A549 (cell line): ENCODE results near the gene TSPEAR. TPM values are rescaled to one million over a fixed set of nuclear protein-coding genes. Genes with fewer than 3 reads are reported as not detected.

Experiments
- ATAC-seq, 2 experiments: fragments of 200-7000 bp in 1 of 2; fragments of >200 bp in 1 of 2; cut with Nextera tagmentation in 1 of 2; cut with Tn5 transposase in 1 of 2; 3 replicates each; pipeline versions ENCODE4 v1.8.0 to v1.9.1; 2018 to 2020; ENCODE audit warnings: mild to moderate bottlenecking in 1 of 2, moderate library complexity in 1 of 2
- CTCF ChIA-PET: fragments of 300-600 bp; sonication (Branson Sonifier 250); formaldehyde crosslinking; extraction: SDS; loops from one replicate; lab custom pipeline; 2021; ENCODE audit warnings: antibody characterized with exemption, inconsistent platforms; lab: Yijun Ruan, JAX
- POLR2A ChIA-PET: fragments of 350-600 bp; formaldehyde crosslinking; extraction: SDS; loops from one replicate; lab custom pipeline; 2021; ENCODE audit warnings: antibody characterized with exemption, inconsistent platforms; lab: Yijun Ruan, JAX
- DNase-seq, 2 experiments: peaks; one replicate each; pipeline versions ENCODE4 v3.0.0 to v3.0.0-alpha.2; 2011 to 2016; ENCODE audit warnings: low read depth in 1 of 2, low spot score in 1 of 2
- FAIRE-seq: peaks from 2 replicates; lab custom pipeline; 2011; peaks lifted over from hg19 to GRCh38; lab: Jason Lieb, UNC
- H3K27ac ChIP-seq, 2 experiments: fragments of >200 bp; sonication (Bioruptor Twin); formaldehyde crosslinking; 3 replicates each; pipeline ENCODE4 v1.5.1; 2016 to 2017
- H3K4me1 ChIP-seq: fragments of >200 bp; sonication (Bioruptor Twin); formaldehyde crosslinking; 3 replicates; pipeline ENCODE4 v1.6.1; 2016
- H3K4me2 ChIP-seq: fragments of >200 bp; sonication (Bioruptor Twin); formaldehyde crosslinking; 3 replicates; pipeline ENCODE4 v1.6.1; 2016
- H3K4me3 ChIP-seq: fragments of >200 bp; sonication (Bioruptor Twin); formaldehyde crosslinking; 3 replicates; pipeline ENCODE4 v1.5.1; 2016
- H3K9me3 ChIP-seq: fragments of >200 bp; sonication (Bioruptor Twin); formaldehyde crosslinking; 3 replicates; pipeline ENCODE4 v1.6.1; 2016
- BCL3 ChIP-seq: fragments of >200 bp; sonication (Bioruptor Twin); formaldehyde crosslinking; IDR thresholded peaks from 3 replicates; pipeline ENCODE4 v1.6.1; 2016
- BHLHE40 ChIP-seq: IDR thresholded peaks from 2 replicates; pipeline ENCODE4 v1.6.1; 2012; ENCODE audit warnings: low read depth, low read length, inconsistent platforms
- CBX2 ChIP-seq: fragments of 200-600 bp; sonication (generic); IDR thresholded peaks from 2 replicates; pipeline ENCODE4 v1.6.1; 2016; ENCODE audit warnings: low read depth, mild to moderate bottlenecking, borderline replicate concordance
- E2F6 ChIP-seq: IDR thresholded peaks from 2 replicates; pipeline ENCODE4 v1.6.1; 2012; ENCODE audit warnings: low read depth, borderline replicate concordance
- EHMT2 ChIP-seq: fragments of 200-600 bp; sonication (generic); IDR thresholded peaks from 2 replicates; pipeline ENCODE4 v1.6.1; 2016; ENCODE audit warnings: antibody characterized with exemption, low read depth, mild to moderate bottlenecking, moderate library complexity
- GATA3 ChIP-seq: IDR thresholded peaks from 2 replicates; pipeline ENCODE4 v1.6.1; 2012; ENCODE audit warnings: borderline replicate concordance
- HDAC2 ChIP-seq: fragments of 200-600 bp; sonication (generic); IDR thresholded peaks from 2 replicates; pipeline ENCODE4 v1.6.1; 2016
- HEYL ChIP-seq: fragments of 250-450 bp; sonication (Bioruptor Pico); IDR thresholded peaks from 2 replicates; pipeline ENCODE4 v1.8.0; 2021; ENCODE audit warnings: mild to moderate bottlenecking, moderate library complexity
- HOXB13 ChIP-seq: fragments of 250-450 bp; sonication (Bioruptor Pico); IDR thresholded peaks from 2 replicates; pipeline ENCODE4 v1.5.0; 2020; ENCODE audit warnings: low read depth, mild to moderate bottlenecking, moderate library complexity
- MAZ ChIP-seq: fragments of 150-350 bp; IDR thresholded peaks from 2 replicates; pipeline ENCODE4 v1.6.1; 2014; ENCODE audit warnings: antibody characterized with exemption, low read depth, low read length, borderline replicate concordance
- NPAS2 ChIP-seq: fragments of 250-450 bp; sonication (Bioruptor Pico); IDR thresholded peaks from 2 replicates; pipeline ENCODE4 v1.8.0; 2022; ENCODE audit warnings: mild to moderate bottlenecking, moderate library complexity, borderline replicate concordance
- PHF8 ChIP-seq: fragments of 200-600 bp; sonication (generic); IDR thresholded peaks from 2 replicates; pipeline ENCODE4 v1.6.1; 2016; ENCODE audit warnings: low read depth, mild to moderate bottlenecking, antibody characterized with exemption, moderate library complexity, borderline replicate concordance
- POLR2A ChIP-seq: IDR thresholded peaks from 2 replicates; pipeline ENCODE4 v1.6.1; 2012; ENCODE audit warnings: mild to moderate bottlenecking, low read length
- POLR2AphosphoS2 ChIP-seq: conservative IDR thresholded peaks from 2 replicates; pipeline ENCODE4 v1.6.1; 2012; ENCODE audit warnings: low read length, improper control_type of control experiment, inconsistent platforms
- RAD21 ChIP-seq, 2 experiments: fragments of >200 bp in 1 of 2; sonication (Bioruptor Twin) in 1 of 2; formaldehyde crosslinking in 1 of 2; IDR thresholded peaks in 1 of 2; conservative IDR thresholded peaks in 1 of 2; 2 replicates in 1 of 2; 3 replicates in 1 of 2; pipeline ENCODE4 v1.6.1; 2012 to 2018; ENCODE audit warnings: inconsistent platforms in 1 of 2
- RARB ChIP-seq: fragments of 250-450 bp; sonication (Bioruptor Pico); IDR thresholded peaks from 2 replicates; pipeline ENCODE4 v1.8.0; 2021; ENCODE audit warnings: mild to moderate bottlenecking, moderate library complexity
- RFX5 ChIP-seq: fragments of 450-650 bp; IDR thresholded peaks from 2 replicates; pipeline ENCODE4 v1.7.1; 2014; ENCODE audit warnings: antibody characterized with exemption, mild to moderate bottlenecking, moderate library complexity
- SMC3 ChIP-seq: fragments of >200 bp; sonication (Bioruptor Twin); formaldehyde crosslinking; IDR thresholded peaks from 3 replicates; pipeline ENCODE4 v1.6.1; 2018; ENCODE audit warnings: inconsistent platforms
- SREBF2 ChIP-seq: fragments of 450-650 bp; IDR thresholded peaks from 2 replicates; pipeline ENCODE4 v1.6.1; 2014; ENCODE audit warnings: mild to moderate bottlenecking, moderate library complexity
- TFCP2L1 ChIP-seq: fragments of 250-450 bp; sonication (Bioruptor Pico); IDR thresholded peaks from 2 replicates; pipeline ENCODE4 v1.5.0; 2021; ENCODE audit warnings: mild to moderate bottlenecking
- ZFP36 ChIP-seq: fragments of 450-650 bp; IDR thresholded peaks from 2 replicates; pipeline ENCODE4 v1.6.1; 2014; ENCODE audit warnings: borderline replicate concordance; ENCODE audit not compliant: partially characterized antibody
- WGBS: methylation state at CpG from one replicate; pipeline ENCODE4 v1.1.6; 2017; ENCODE audit errors: missing lambda C conversion rate; 5-methylcytosine and 5-hydroxymethylcytosine counted together
- polyA plus RNA-seq, 4 experiments: library from polyadenylated mRNA; depleted of rRNA in 3 of 4; stranded (reverse); fragments of >200 nt; fragmentation: RNase III in 1 of 4; extraction: RNeasy Plus Mini Kit Qiagen cat#74134 plus additional on column Dnase treatment in 1 of 4; gene quantifications; 2 replicates in 3 of 4; 3 replicates in 1 of 4; pipeline ENCODE4 v1.2.3, GENCODE V29; 2011 to 2017
- TF ChIP-seq, protein P1 (sequence below): fragments of 200-600 bp; sonication (generic); IDR thresholded peaks from 2 replicates; pipeline ENCODE4 v1.6.1; 2016; ENCODE audit warnings: antibody characterized with exemption, mild to moderate bottlenecking, moderate library complexity
- TF ChIP-seq, protein P2 (sequence below): fragments of 250-450 bp; sonication (Bioruptor Pico); IDR thresholded peaks from 2 replicates; pipeline ENCODE4 v1.5.0; 2021; ENCODE audit warnings: mild to moderate bottlenecking, moderate library complexity, borderline replicate concordance

Gene TSPEAR
- polyA plus RNA-seq, 2 of the 4 experiments (the other 2 are of a cell fraction) = not detected

DNA sequence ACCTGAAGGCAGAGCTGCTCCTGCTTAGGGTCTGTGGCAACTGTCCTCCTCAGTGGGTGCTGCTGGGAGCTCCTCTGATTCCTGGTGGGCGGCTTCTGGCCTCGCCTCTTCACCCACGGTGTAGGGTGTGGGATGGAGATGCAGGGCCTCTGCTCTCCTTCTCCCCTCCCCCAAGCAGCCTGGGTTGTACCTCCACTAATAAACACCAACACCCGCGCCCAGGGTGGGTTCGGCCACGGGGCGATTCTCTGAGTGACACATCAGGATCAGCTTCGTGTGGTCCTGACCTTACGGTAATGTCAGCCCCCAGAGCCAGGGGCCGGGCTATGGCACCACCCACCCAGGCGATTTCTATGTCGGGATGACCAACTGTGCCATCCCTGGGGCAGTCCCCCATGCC, 195.0 kb downstream of the TSPEAR start:
- TF ChIP-seq CBX2 (no peak), POLR2AphosphoS2 (no peak), RARB (no peak), PHF8 (no peak)
- TF ChIP-seq, all 56 proteins: peak for 0
- FAIRE-seq = no peak
- H3K4me3 ChIP-seq = no peak overlapping the region
- POLR2A ChIA-PET = interaction anchor here (0.6 kb wide), 1 partner anchor 10 kb away, joined by 3 read pairs; no protein-coding TSS in a partner anchor
- DNase-seq = no peak
- no peak overlapping the region for H3K4me2 ChIP-seq
- no peaks in the 10 kb centered on the region for H3K9me3 ChIP-seq
- no peak overlapping the region for H3K27ac ChIP-seq
- ATAC-seq = no peak
- H3K4me1 ChIP-seq = no peaks in the 10 kb centered on the region
- CTCF ChIA-PET = interaction anchor here (1.2 kb wide), 1 partner anchor 41 kb away, joined by 3 read pairs; no protein-coding TSS in a partner anchor
- 87% methylated on average over 12 of the region's 13 CpGs for WGBS

DNA sequence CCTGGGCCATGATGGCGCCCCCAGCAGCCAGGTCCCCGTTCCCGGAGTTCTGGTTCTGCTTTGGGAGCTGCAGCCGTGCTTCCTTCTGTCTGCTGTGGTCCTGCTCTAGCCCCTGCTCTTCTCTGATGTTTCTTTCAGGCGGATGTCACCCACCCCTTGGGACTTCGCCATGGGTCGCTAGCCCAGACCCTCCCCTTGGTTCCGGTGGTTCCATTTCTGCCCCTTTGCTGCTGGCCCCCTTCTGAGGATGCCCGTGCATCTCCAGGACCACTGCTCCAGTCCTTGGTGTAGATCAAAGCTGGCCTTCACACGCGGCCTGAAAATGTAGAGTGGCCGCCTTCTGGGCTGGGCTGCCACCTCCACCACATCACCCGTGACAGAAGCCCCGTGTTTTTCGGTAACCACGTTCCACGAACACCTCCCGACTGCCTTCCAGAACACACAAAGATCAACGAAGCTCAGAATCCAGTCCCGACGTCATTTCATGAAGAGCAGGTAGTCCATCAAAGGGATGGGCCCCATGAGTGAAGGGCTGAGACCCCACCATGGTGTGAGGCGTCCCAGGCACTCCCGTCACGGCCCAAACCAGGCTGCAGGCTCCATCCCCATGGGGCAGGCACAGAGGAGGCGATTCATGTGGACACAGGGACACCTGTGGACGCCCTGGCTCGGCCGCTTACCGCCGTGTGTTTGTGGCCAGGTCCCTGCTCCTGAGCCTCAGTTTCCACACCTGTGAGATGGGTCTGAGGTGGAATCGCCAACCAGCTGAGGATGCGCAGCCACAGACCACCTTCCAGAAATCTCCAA, 195.8 kb downstream of the TSPEAR start:
- POLR2A ChIA-PET = no interaction called here
- FAIRE-seq = no peak

DNA sequence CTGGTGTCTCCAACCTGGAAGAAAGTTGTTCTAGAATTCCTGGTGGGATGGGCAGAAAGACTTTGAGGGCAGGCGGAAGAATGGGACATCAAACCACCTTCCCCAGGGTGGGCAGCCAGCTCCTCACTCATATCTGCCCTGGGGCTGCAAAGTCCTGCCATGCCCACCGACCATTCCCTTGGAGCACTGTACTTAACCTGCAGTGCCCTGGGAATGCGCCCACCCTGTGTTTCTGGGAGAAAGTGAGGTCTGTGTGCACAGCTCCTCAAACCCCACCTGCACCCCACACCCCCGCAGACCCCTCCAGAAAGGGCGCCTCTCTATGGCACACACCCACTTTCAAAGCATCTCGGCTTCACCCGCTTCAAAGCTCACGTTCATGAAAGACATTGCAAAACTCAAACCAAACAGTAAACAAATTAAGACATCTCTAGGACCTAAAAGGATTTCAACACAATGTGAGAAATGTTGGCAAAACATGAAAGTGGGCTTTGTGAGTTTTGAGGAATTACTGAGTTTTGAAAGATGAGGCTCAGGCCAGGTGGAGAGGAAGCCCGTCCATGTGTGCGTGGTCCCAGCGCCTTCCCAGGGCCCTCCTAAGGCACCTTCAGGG, 196.5 kb downstream of the TSPEAR start:
- Histone ChIP-seq H3K4me1 (no peaks in the 10 kb centered on the region), H3K4me3 (no peak overlapping the region), H3K27ac (no peak overlapping the region), H3K9me3 (no peaks in the 10 kb centered on the region), H3K4me2 (no peak overlapping the region)
- POLR2A ChIA-PET = no interaction called here
- FAIRE-seq = no peak
- no peak for DNase-seq
- CTCF ChIA-PET = interaction anchor here (0.9 to 1.0 kb wide), 2 partner anchors 9 to 279 kb away, joined by 3 to 4 read pairs; no protein-coding TSS in a partner anchor
- ATAC-seq = no peak
- 67% methylated on average over 10 of the region's 11 CpGs for WGBS
- no peak for TF ChIP-seq BHLHE40
- no peak for TF ChIP-seq HDAC2
- no peak for TF ChIP-seq SMC3
- TF ChIP-seq, protein P1, sequence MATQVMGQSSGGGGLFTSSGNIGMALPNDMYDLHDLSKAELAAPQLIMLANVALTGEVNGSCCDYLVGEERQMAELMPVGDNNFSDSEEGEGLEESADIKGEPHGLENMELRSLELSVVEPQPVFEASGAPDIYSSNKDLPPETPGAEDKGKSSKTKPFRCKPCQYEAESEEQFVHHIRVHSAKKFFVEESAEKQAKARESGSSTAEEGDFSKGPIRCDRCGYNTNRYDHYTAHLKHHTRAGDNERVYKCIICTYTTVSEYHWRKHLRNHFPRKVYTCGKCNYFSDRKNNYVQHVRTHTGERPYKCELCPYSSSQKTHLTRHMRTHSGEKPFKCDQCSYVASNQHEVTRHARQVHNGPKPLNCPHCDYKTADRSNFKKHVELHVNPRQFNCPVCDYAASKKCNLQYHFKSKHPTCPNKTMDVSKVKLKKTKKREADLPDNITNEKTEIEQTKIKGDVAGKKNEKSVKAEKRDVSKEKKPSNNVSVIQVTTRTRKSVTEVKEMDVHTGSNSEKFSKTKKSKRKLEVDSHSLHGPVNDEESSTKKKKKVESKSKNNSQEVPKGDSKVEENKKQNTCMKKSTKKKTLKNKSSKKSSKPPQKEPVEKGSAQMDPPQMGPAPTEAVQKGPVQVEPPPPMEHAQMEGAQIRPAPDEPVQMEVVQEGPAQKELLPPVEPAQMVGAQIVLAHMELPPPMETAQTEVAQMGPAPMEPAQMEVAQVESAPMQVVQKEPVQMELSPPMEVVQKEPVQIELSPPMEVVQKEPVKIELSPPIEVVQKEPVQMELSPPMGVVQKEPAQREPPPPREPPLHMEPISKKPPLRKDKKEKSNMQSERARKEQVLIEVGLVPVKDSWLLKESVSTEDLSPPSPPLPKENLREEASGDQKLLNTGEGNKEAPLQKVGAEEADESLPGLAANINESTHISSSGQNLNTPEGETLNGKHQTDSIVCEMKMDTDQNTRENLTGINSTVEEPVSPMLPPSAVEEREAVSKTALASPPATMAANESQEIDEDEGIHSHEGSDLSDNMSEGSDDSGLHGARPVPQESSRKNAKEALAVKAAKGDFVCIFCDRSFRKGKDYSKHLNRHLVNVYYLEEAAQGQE = no peak
- TF ChIP-seq MAZ = no peak
- TF ChIP-seq HEYL (CRISPR knock-in tag) = no peak
- TF ChIP-seq POLR2A = no peak
- no peak for TF ChIP-seq BCL3
- TF ChIP-seq E2F6 = no peak
- no peak for TF ChIP-seq EHMT2
- TF ChIP-seq ZFP36 = no peak
- TF ChIP-seq GATA3 = no peak
- TF ChIP-seq RAD21 (conservative IDR thresholded peaks at IDR 0.05 in 1 of 2, IDR thresholded peaks at IDR 0.05 in 1 of 2) = no peak
- TF ChIP-seq POLR2AphosphoS2 = no peak
- no peak for TF ChIP-seq TFCP2L1 (CRISPR knock-in tag)
- no peak for TF ChIP-seq SREBF2
- no peak for TF ChIP-seq HOXB13 (CRISPR knock-in tag)

More for the DNA sequence above, 195.8 kb downstream of the TSPEAR start:
- ATAC-seq = no peak
- CTCF ChIA-PET = interaction anchor here (0.9 to 1.2 kb wide), 3 partner anchors 10 to 278 kb away, joined by 3 to 4 read pairs (median 3); no protein-coding TSS in a partner anchor
- no peaks in the 10 kb centered on the region for H3K9me3 ChIP-seq
- no peak overlapping the region for H3K4me3 ChIP-seq
- DNase-seq = no peak
- no peak overlapping the region for H3K27ac ChIP-seq
- 82% methylated on average over 24 of the region's 32 CpGs for WGBS
- TF ChIP-seq NPAS2 (CRISPR knock-in tag) (no peak), HOXB13 (CRISPR knock-in tag) (no peak), TFCP2L1 (CRISPR knock-in tag) (no peak), HDAC2 (no peak), RFX5 (no peak), RAD21 (conservative IDR thresholded peaks at IDR 0.05 in 1 of 2, IDR thresholded peaks at IDR 0.05 in 1 of 2) (no peak), CBX2 (no peak)
- TF ChIP-seq, protein P2, sequence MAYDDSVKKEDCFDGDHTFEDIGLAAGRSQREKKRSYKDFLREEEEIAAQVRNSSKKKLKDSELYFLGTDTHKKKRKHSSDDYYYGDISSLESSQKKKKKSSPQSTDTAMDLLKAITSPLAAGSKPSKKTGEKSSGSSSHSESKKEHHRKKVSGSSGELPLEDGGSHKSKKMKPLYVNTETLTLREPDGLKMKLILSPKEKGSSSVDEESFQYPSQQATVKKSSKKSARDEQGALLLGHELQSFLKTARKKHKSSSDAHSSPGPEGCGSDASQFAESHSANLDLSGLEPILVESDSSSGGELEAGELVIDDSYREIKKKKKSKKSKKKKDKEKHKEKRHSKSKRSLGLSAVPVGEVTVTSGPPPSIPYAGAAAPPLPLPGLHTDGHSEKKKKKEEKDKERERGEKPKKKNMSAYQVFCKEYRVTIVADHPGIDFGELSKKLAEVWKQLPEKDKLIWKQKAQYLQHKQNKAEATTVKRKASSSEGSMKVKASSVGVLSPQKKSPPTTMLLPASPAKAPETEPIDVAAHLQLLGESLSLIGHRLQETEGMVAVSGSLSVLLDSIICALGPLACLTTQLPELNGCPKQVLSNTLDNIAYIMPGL (CRISPR knock-in tag) = no peak
- no peak overlapping the region for H3K4me2 ChIP-seq
- no peaks in the 10 kb centered on the region for H3K4me1 ChIP-seq
